Iris pigment epithelial cell (primary cell): ENCODE results near the gene MGME1.

Experiments
- DNase-seq: peaks from one replicate; pipeline ENCODE4 v3.0.0-alpha.2; 2011; ENCODE audit warnings: low read depth

Gene MGME1

GRCh38 chr20:17993546-17993945, 24.7 kb downstream of the MGME1 start:
- DNase-seq, result no peak

- peak; percentile 63 for DNase-seq
Measured at GRCh38 chr20:17995967-17996819, 27.4 kb downstream of the MGME1 start.

GRCh38 chr20:17998446-17998845, 29.6 kb downstream of the MGME1 start:
- no peak for DNase-seq

- DNase-seq, result no peak
Measured at GRCh38 chr20:17999566-17999965, 30.7 kb downstream of the MGME1 start.

- DNase-seq, result peak; percentile 94
Measured at GRCh38 chr20:18001131-18001921, 32.5 kb downstream of the MGME1 start.

- no peak for DNase-seq
Measured at GRCh38 chr20:18003897-18004296, 35.1 kb downstream of the MGME1 start.

- peak; percentile 75 for DNase-seq
Measured at GRCh38 chr20:18004384-18005031, 35.7 kb downstream of the MGME1 start.

- no peak for DNase-seq
Measured at GRCh38 chr20:18005170-18005989, 36.6 kb downstream of the MGME1 start.

GRCh38 chr20:18005990-18006364, 37.2 kb downstream of the MGME1 start:
- DNase-seq, result peak; percentile 26

GRCh38 chr20:18006684-18007083, 37.9 kb downstream of the MGME1 start:
- DNase-seq, result no peak

- DNase-seq, result peak; percentile 25
Measured at GRCh38 chr20:18007534-18008292, 38.9 kb downstream of the MGME1 start.

- no peak for DNase-seq
Measured at GRCh38 chr20:18009116-18009515, 40.3 kb downstream of the MGME1 start.

GRCh38 chr20:18011482-18011881, 42.7 kb downstream of the MGME1 start:
- DNase-seq, result no peak

- no peak for DNase-seq
Measured at GRCh38 chr20:18011951-18012645, 43.3 kb downstream of the MGME1 start.

- no peak for DNase-seq
Measured at GRCh38 chr20:18012901-18013300, 44.1 kb downstream of the MGME1 start.

- no peak for DNase-seq
Measured at GRCh38 chr20:18014411-18014810, 45.6 kb downstream of the MGME1 start.

- DNase-seq, result no peak
Measured at GRCh38 chr20:18016772-18017171, 48.0 kb downstream of the MGME1 start.

GRCh38 chr20:18018100-18018499, 49.3 kb downstream of the MGME1 start:
- no peak for DNase-seq

- peak; percentile 52 for DNase-seq
Measured at GRCh38 chr20:18019068-18019467, 50.2 kb downstream of the MGME1 start.

- DNase-seq, result no peak
Measured at GRCh38 chr20:18020931-18021330, 52.1 kb downstream of the MGME1 start.
